HG02938 (cell line): ENCODE results near the gene LRCH4.

Source experiments
- ATAC-seq: cut with Tn5 transposase; IDR thresholded peaks from one replicate; pipeline ENCODE4 v1.9.1; 2021; ENCODE audit warnings: mild to moderate bottlenecking, moderate library complexity; ENCODE audit not compliant: unreplicated experiment

The LRCH4 gene

GRCh38 chr7:100585511-100586265 is at the start of gene LRCH4:
Gene LRCH4 (minus strand): TSS chr7:100586129. CDS start chr7:100586100, 29 bp downstream.
- ATAC-seq, result no peak

GRCh38 chr7:100632951-100633717 is 47.2 kb upstream of the LRCH4 start:
- ATAC-seq, result no peak

- ATAC-seq, result no peak
Observed at GRCh38 chr7:100630066-100630465, 44.1 kb upstream of the LRCH4 start.

GRCh38 chr7:100629117-100629716 is 43.3 kb upstream of the LRCH4 start:
- no peak for ATAC-seq

- no peak for ATAC-seq
Observed at GRCh38 chr7:100627238-100627549, 41.3 kb upstream of the LRCH4 start.

GRCh38 chr7:100626530-100627237 is 40.8 kb upstream of the LRCH4 start:
- ATAC-seq, result peak; percentile 73

- no peak for ATAC-seq
Observed at GRCh38 chr7:100626055-100626454, 40.1 kb upstream of the LRCH4 start.

- ATAC-seq, result no peak
Observed at GRCh38 chr7:100623951-100624824, 38.3 kb upstream of the LRCH4 start.

- ATAC-seq, result no peak
Observed at GRCh38 chr7:100621554-100621953, 35.6 kb upstream of the LRCH4 start.

- no peak for ATAC-seq
Observed at GRCh38 chr7:100620804-100621203, 34.9 kb upstream of the LRCH4 start.

GRCh38 chr7:100620239-100620638 is 34.3 kb upstream of the LRCH4 start:
- no peak for ATAC-seq

- no peak for ATAC-seq
Observed at GRCh38 chr7:100614308-100614861, 28.5 kb upstream of the LRCH4 start.

- ATAC-seq, result no peak
Observed at GRCh38 chr7:100613412-100614175, 27.7 kb upstream of the LRCH4 start.

- ATAC-seq, result no peak
Observed at GRCh38 chr7:100612730-100613390, 26.9 kb upstream of the LRCH4 start.

GRCh38 chr7:100611983-100612729 is 26.2 kb upstream of the LRCH4 start, which contains the start of gene MOSPD3:
Gene MOSPD3 (plus strand): TSS chr7:100612540. CDS start chr7:100612792, 252 bp downstream.
- ATAC-seq, result peak; percentile 93

GRCh38 chr7:100609958-100610357 is 24.0 kb upstream of the LRCH4 start:
- ATAC-seq, result no peak

GRCh38 chr7:100607111-100607510 is 21.2 kb upstream of the LRCH4 start:
- no peak for ATAC-seq

GRCh38 chr7:100606313-100606712 is 20.4 kb upstream of the LRCH4 start:
- ATAC-seq, result no peak
